Measurements from ENCODE around the gene EDDM13. TPM values are rescaled to one million over a fixed set of nuclear protein-coding genes. Genes with fewer than 3 reads are reported as not detected.

The EDDM13 gene
- total RNA-seq, 1 donor from 2014 or later = not detected

- H3K9me3 ChIP-seq = peaks cover 0 to 3% of the 10 kb centered on the region in 2 donors
- DNase-seq (ENCODE audit: low spot score in 2 of 2) = no peak
Observed at GRCh38 chr19:56284746-56285145, 12.2 kb downstream of the EDDM13 start.

GRCh38 chr19:56290104-56290503 is 17.6 kb downstream of the EDDM13 start:
- Histone ChIP-seq H3K27me3 (no peaks in the 10 kb centered on the region), H3K27ac (no peak overlapping the region), H3K9me3 (peaks cover 0 to 3% of the 10 kb centered on the region in 2 donors), H3K36me3 (no peaks in the 10 kb centered on the region), H3K4me1 (no peaks in the 10 kb centered on the region), H3K4me3 (no peak overlapping the region)
- intact Hi-C loops (cut with DNase I) = no loop called here
- no peak for DNase-seq (ENCODE audit: low spot score in 2 of 2)
- TF ChIP-seq CTCF (IDR thresholded peaks at IDR 0.05) = no peak

More at GRCh38 chr19:56284746-56285145, 12.2 kb downstream of the EDDM13 start:
- H3K27me3 ChIP-seq = no peaks in the 10 kb centered on the region
- H3K4me1 ChIP-seq = no peaks in the 10 kb centered on the region
- no peak overlapping the region for H3K27ac ChIP-seq
- H3K4me3 ChIP-seq = no peak overlapping the region
- intact Hi-C loops (cut with DNase I) = no loop called here
- H3K36me3 ChIP-seq = no peaks in the 10 kb centered on the region
- no peak for TF ChIP-seq CTCF (IDR thresholded peaks at IDR 0.05)

- intact Hi-C loops (cut with DNase I) = no loop called here
Observed at GRCh38 chr19:56291867-56292266, 19.3 kb downstream of the EDDM13 start.

GRCh38 chr19:56294549-56294948 is 22.0 kb downstream of the EDDM13 start:
- H3K27ac ChIP-seq = no peak overlapping the region
- intact Hi-C loops (cut with DNase I) = no loop called here
- H3K4me1 ChIP-seq = no peaks in the 10 kb centered on the region

More at GRCh38 chr19:56291867-56292266, 19.3 kb downstream of the EDDM13 start:
- H3K36me3 ChIP-seq = peaks cover 2 to 4% of the 10 kb centered on the region in 2 donors
- no peaks in the 10 kb centered on the region for H3K27me3 ChIP-seq
- H3K27ac ChIP-seq = no peak overlapping the region
- no peak for DNase-seq (ENCODE audit: low spot score in 2 of 2)
- no peaks in the 10 kb centered on the region for H3K4me1 ChIP-seq
- H3K4me3 ChIP-seq = no peak overlapping the region
- H3K9me3 ChIP-seq = peaks cover 0 to 3% of the 10 kb centered on the region in 2 donors
- no peak for TF ChIP-seq CTCF (IDR thresholded peaks at IDR 0.05)

GRCh38 chr19:56295531-56296455 is 23.2 kb downstream of the EDDM13 start:
- no peaks in the 10 kb centered on the region for H3K27me3 ChIP-seq
- intact Hi-C loops (cut with DNase I) = no loop called here
- no peak overlapping the region for H3K4me3 ChIP-seq
- no peaks in the 10 kb centered on the region for H3K4me1 ChIP-seq
- H3K9me3 ChIP-seq = no peaks in the 10 kb centered on the region
- no peak overlapping the region for H3K27ac ChIP-seq
- H3K36me3 ChIP-seq = peaks cover 2 to 4% of the 10 kb centered on the region in 2 donors
- no peak for TF ChIP-seq CTCF (IDR thresholded peaks at IDR 0.05)
- no peak for DNase-seq (ENCODE audit: low spot score in 2 of 2)

More at GRCh38 chr19:56294549-56294948, 22.0 kb downstream of the EDDM13 start:
- Histone ChIP-seq H3K27me3 (no peaks in the 10 kb centered on the region), H3K36me3 (peaks cover 2 to 4% of the 10 kb centered on the region in 2 donors), H3K9me3 (no peaks in the 10 kb centered on the region), H3K4me3 (no peak overlapping the region)
- no peak for TF ChIP-seq CTCF (IDR thresholded peaks at IDR 0.05)
- no peak for DNase-seq (ENCODE audit: low spot score in 2 of 2)
